Measurements from ENCODE around the gene KRT12.

Gene KRT12

GRCh38 chr17:40812639-40813038 is 54.4 kb downstream of the KRT12 start:
- DNase-seq: no peak
